Trophoblast cell (in vitro differentiated cells and primary cell): Measurements from ENCODE around the gene SLIT1.

Source experiments
- DNase-seq, 2 donors: peaks; one replicate each; pipeline ENCODE4 v3.0.0-alpha.2; 2016
- H2AFZ ChIP-seq: 2 replicates; pipeline ENCODE4 v1.6.1; 2013; ENCODE audit warnings: low read length, moderate library complexity, mild to moderate bottlenecking; ENCODE audit not compliant: insufficient read depth, poor library complexity
- H2AK5ac ChIP-seq: 2 replicates; pipeline ENCODE4 v1.6.1; 2013; ENCODE audit warnings: mild to moderate bottlenecking, low read length
- H2BK120ac ChIP-seq: 2 replicates; pipeline ENCODE4 v1.6.1; 2013; ENCODE audit warnings: low read length, mild to moderate bottlenecking, moderate library complexity; ENCODE audit not compliant: insufficient read depth, poor library complexity
- H2BK12ac ChIP-seq: 2 replicates; pipeline ENCODE4 v1.6.1; 2013; ENCODE audit warnings: mild to moderate bottlenecking, low read length, moderate library complexity
- H2BK5ac ChIP-seq: 2 replicates; pipeline ENCODE4 v1.6.1; 2013; ENCODE audit warnings: low read length, low read depth, moderate library complexity, mild to moderate bottlenecking; ENCODE audit not compliant: poor library complexity
- H3K14ac ChIP-seq: 2 replicates; pipeline ENCODE4 v1.6.1; 2013; ENCODE audit warnings: mild to moderate bottlenecking, low read length
- H3K18ac ChIP-seq: 2 replicates; pipeline ENCODE4 v1.6.1; 2013; ENCODE audit warnings: mild to moderate bottlenecking, low read length
- H3K23ac ChIP-seq: 2 replicates; pipeline ENCODE4 v1.6.1; 2013; ENCODE audit warnings: low read length
- H3K27ac ChIP-seq: 2 replicates; pipeline ENCODE4 v1.5.1; 2013; ENCODE audit warnings: low read depth, mild to moderate bottlenecking, inconsistent platforms, low read length, moderate library complexity
- H3K27me3 ChIP-seq: 2 replicates; pipeline ENCODE4 v1.6.1; 2013; ENCODE audit warnings: inconsistent platforms, mild to moderate bottlenecking, low read length, moderate library complexity; ENCODE audit not compliant: insufficient read depth
- H3K36me3 ChIP-seq, 2 experiments: 1 replicate in 1 of 2; 2 replicates in 1 of 2; pipeline ENCODE4 v1.6.1; 2013; ENCODE audit warnings: low read length in 2 of 2, mild to moderate bottlenecking in 2 of 2, moderate library complexity in 1 of 2; ENCODE audit not compliant: insufficient read depth in 2 of 2, control insufficient read depth in 1 of 2
- H3K4ac ChIP-seq: 2 replicates; pipeline ENCODE4 v1.6.1; 2013; ENCODE audit warnings: low read depth, mild to moderate bottlenecking, low read length, moderate library complexity
- H3K4me1 ChIP-seq, 2 experiments: 1 replicate in 1 of 2; 2 replicates in 1 of 2; pipeline ENCODE4 v1.6.1; 2013; ENCODE audit warnings: low read length in 2 of 2, mild to moderate bottlenecking in 2 of 2, moderate library complexity in 1 of 2; ENCODE audit not compliant: insufficient read depth in 2 of 2, control insufficient read depth in 1 of 2
- H3K4me2 ChIP-seq: 2 replicates; pipeline ENCODE4 v1.6.1; 2013; ENCODE audit warnings: inconsistent platforms, mild to moderate bottlenecking, low read length, moderate library complexity
- H3K4me3 ChIP-seq: 2 replicates; pipeline ENCODE4 v1.5.1; 2013; ENCODE audit warnings: mild to moderate bottlenecking, low read depth, low read length, inconsistent platforms
- H3K79me1 ChIP-seq: one replicate; pipeline ENCODE4 v1.6.1; 2013; ENCODE audit warnings: low read length
- H3K79me2 ChIP-seq: 2 replicates; pipeline ENCODE4 v1.6.1; 2013; ENCODE audit warnings: low read length, mild to moderate bottlenecking; ENCODE audit not compliant: control insufficient read depth, insufficient read depth, poor library complexity
- H3K9ac ChIP-seq: 2 replicates; pipeline ENCODE4 v1.6.1; 2013; ENCODE audit warnings: mild to moderate bottlenecking, low read length
- H3K9me3 ChIP-seq: 2 replicates; pipeline ENCODE4 v1.6.1; 2013; ENCODE audit warnings: low read depth, mild to moderate bottlenecking, control low read depth, inconsistent platforms, low read length; ENCODE audit not compliant: insufficient read depth
- H4K12ac ChIP-seq: 2 replicates; pipeline ENCODE4 v1.6.1; 2013; ENCODE audit warnings: low read depth, mild to moderate bottlenecking, low read length, moderate library complexity
- H4K8ac ChIP-seq: 2 replicates; pipeline ENCODE4 v1.6.1; 2013; ENCODE audit warnings: low read depth, mild to moderate bottlenecking, low read length, moderate library complexity
- H4K91ac ChIP-seq: one replicate; pipeline ENCODE4 v1.6.1; 2013; ENCODE audit warnings: low read depth, mild to moderate bottlenecking, low read length, moderate library complexity
- WGBS: extraction: QIAGEN DNeasy Blood & Tissue Kit; methylation state at CpG from one replicate; pipeline ENCODE4 v1.1.7; 2013; ENCODE audit warnings: missing lambda C conversion rate; ENCODE audit not compliant: insufficient read length, insufficient coverage; ENCODE audit errors: extremely low coverage; 5-methylcytosine and 5-hydroxymethylcytosine counted together

Gene SLIT1

GRCh38 chr10:97124211-97124610 is 61.5 kb downstream of the SLIT1 start:
- DNase-seq, result no peak

GRCh38 chr10:97123765-97124164 is 62.0 kb downstream of the SLIT1 start:
- H2BK12ac ChIP-seq, result no peak overlapping the region
- no peaks in the 10 kb centered on the region for H3K4me1 ChIP-seq
- no peaks in the 10 kb centered on the region for H3K36me3 ChIP-seq
- no peak overlapping the region for H3K4me2 ChIP-seq
- no peak overlapping the region for H4K91ac ChIP-seq
- H3K4me3 ChIP-seq, result no peak overlapping the region
- no peaks in the 10 kb centered on the region for H3K79me1 ChIP-seq
- no CpG with 5 or more reads among the region's 5 CpGs for WGBS
- H2BK5ac ChIP-seq, result no peak overlapping the region
- H3K18ac ChIP-seq, result no peak overlapping the region
- H4K8ac ChIP-seq, result no peak overlapping the region
- H2AK5ac ChIP-seq, result no peak overlapping the region
- no peak overlapping the region for H4K12ac ChIP-seq
- no peak overlapping the region for H3K14ac ChIP-seq
- H3K23ac ChIP-seq, result peak overlapping the region; percentile 31
- no peaks in the 10 kb centered on the region for H3K79me2 ChIP-seq
- DNase-seq, result no peak
- H3K27ac ChIP-seq, result no peak overlapping the region
- no peak overlapping the region for H3K9ac ChIP-seq
- H2BK120ac ChIP-seq, result no peak overlapping the region
- H2AFZ ChIP-seq, result no peak overlapping the region
- H3K9me3 ChIP-seq, result no peaks in the 10 kb centered on the region
- H3K27me3 ChIP-seq, result no peaks in the 10 kb centered on the region
- H3K4ac ChIP-seq, result no peak overlapping the region

More at GRCh38 chr10:97124211-97124610, 61.5 kb downstream of the SLIT1 start:
- Histone ChIP-seq H3K27me3 (no peaks in the 10 kb centered on the region), H3K18ac (no peak overlapping the region), H3K9me3 (no peaks in the 10 kb centered on the region), H2BK5ac (no peak overlapping the region), H2BK12ac (no peak overlapping the region), H3K4me1 (no peaks in the 10 kb centered on the region), H4K8ac (no peak overlapping the region), H2AFZ (no peak overlapping the region), H2AK5ac (no peak overlapping the region), H3K9ac (no peak overlapping the region), H2BK120ac (no peak overlapping the region), H3K4ac (no peak overlapping the region), H3K36me3 (no peaks in the 10 kb centered on the region), H3K14ac (no peak overlapping the region), H3K23ac (no peak overlapping the region), H3K4me2 (no peak overlapping the region), H4K12ac (no peak overlapping the region), H3K4me3 (no peak overlapping the region), H3K27ac (no peak overlapping the region), H4K91ac (no peak overlapping the region), H3K79me2 (no peaks in the 10 kb centered on the region), H3K79me1 (no peaks in the 10 kb centered on the region)
- WGBS, result no CpG with 5 or more reads among the region's 5 CpGs

- Histone ChIP-seq H3K9me3 (peaks cover 2% of the 10 kb centered on the region), H3K79me2 (no peaks in the 10 kb centered on the region), H2AFZ (no peak overlapping the region), H4K8ac (no peak overlapping the region), H4K91ac (no peak overlapping the region), H3K9ac (no peak overlapping the region), H3K14ac (no peak overlapping the region), H3K36me3 (no peaks in the 10 kb centered on the region), H3K4me1 (no peaks in the 10 kb centered on the region), H2BK120ac (no peak overlapping the region), H2BK5ac (no peak overlapping the region), H3K27ac (no peak overlapping the region), H3K4me3 (no peak overlapping the region), H3K4me2 (no peak overlapping the region), H3K18ac (no peak overlapping the region), H3K79me1 (no peaks in the 10 kb centered on the region), H3K27me3 (no peaks in the 10 kb centered on the region), H3K23ac (no peak overlapping the region), H2BK12ac (no peak overlapping the region), H2AK5ac (no peak overlapping the region), H4K12ac (no peak overlapping the region), H3K4ac (no peak overlapping the region)
- DNase-seq, result no peak
- no CpG with 5 or more reads among the region's 4 CpGs for WGBS
These were observed 64.7 kb downstream of the SLIT1 start for GRCh38 chr10:97121041-97121440.

- no CpG with 5 or more reads among the region's 15 CpGs for WGBS
- Histone ChIP-seq H3K9me3 (peaks cover 2% of the 10 kb centered on the region), H2AFZ (no peak overlapping the region), H3K36me3 (no peaks in the 10 kb centered on the region), H4K12ac (no peak overlapping the region), H4K8ac (no peak overlapping the region), H3K79me1 (no peaks in the 10 kb centered on the region), H3K14ac (no peak overlapping the region), H3K18ac (no peak overlapping the region), H4K91ac (no peak overlapping the region), H3K4me3 (no peak overlapping the region), H3K79me2 (no peaks in the 10 kb centered on the region), H3K9ac (no peak overlapping the region), H2BK5ac (no peak overlapping the region), H3K27me3 (no peaks in the 10 kb centered on the region), H3K4me2 (no peak overlapping the region), H3K23ac (no peak overlapping the region), H2BK12ac (no peak overlapping the region), H3K4me1 (no peaks in the 10 kb centered on the region), H2BK120ac (no peak overlapping the region), H3K4ac (no peak overlapping the region), H3K27ac (no peak overlapping the region), H2AK5ac (no peak overlapping the region)
- no peak for DNase-seq
These were observed 65.4 kb downstream of the SLIT1 start for GRCh38 chr10:97120370-97120769.
